Measurements from ENCODE around the gene ACER3. TPM values are rescaled to one million over a fixed set of nuclear protein-coding genes. Genes with fewer than 3 reads are reported as not detected.
"Not testable (repeated sequence)": the region's sequence is repeated elsewhere in the genome, so short reads cannot be mapped to it uniquely, and the experiment has no call there.

Gene ACER3
- total and polyA plus RNA-seq, 4 donors: 15.7 to 48.3 (median 29.0) TPM

DNA sequence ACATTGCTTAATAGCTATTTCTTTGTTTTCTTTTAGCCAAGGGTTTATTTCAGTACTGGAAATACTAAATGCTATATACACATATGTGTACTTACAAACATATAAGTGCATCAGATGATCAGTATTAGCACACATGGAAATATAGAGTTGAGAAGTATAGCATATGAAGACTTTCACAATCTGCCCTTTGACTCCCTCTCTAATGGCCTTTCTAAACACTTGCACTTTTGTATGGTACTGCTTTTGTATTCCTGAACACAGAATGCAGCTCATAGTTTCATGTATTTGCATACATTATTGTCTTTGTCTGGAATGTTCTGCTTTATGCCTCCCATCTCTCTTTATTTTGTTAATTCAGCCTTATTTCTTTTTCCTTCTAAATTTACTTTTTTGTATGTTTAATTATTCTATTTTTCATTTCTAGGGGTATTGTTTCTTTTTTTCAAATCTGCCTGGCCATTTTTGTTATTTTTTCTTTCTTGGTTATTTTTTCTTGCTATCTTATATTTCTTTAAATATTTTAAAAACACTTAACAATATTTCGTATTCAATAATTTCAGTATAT lies 28.8 kb downstream of the ACER3 start:
- Histone ChIP-seq H3K27ac (ENCODE audit: low read depth, low read length) (peak overlapping the region; percentile 15), H3K27me3 (ENCODE audit: control insufficient read depth, insufficient read depth, low read length) (no peaks in the 10 kb centered on the region), H3K4me1 (ENCODE audit: control insufficient read depth, insufficient read depth, low read length) (peaks cover 7% of the 10 kb centered on the region), H3K36me3 (ENCODE audit: control insufficient read depth, insufficient read depth, low read length) (no peaks in the 10 kb centered on the region), H3K4me3 (ENCODE audit: low read depth, low read length) (no peak overlapping the region), H3K9me3 (ENCODE audit: control insufficient read depth, insufficient read depth, low read length) (no peaks in the 10 kb centered on the region)
- DNase-seq (ENCODE audit: low read depth in 4 of 6, low spot score in 6 of 6): peak in 1 of 6 donors; percentile 16
- no CpG with 5 or more reads among the region's 1 CpG for WGBS (ENCODE audit: insufficient coverage)

DNA sequence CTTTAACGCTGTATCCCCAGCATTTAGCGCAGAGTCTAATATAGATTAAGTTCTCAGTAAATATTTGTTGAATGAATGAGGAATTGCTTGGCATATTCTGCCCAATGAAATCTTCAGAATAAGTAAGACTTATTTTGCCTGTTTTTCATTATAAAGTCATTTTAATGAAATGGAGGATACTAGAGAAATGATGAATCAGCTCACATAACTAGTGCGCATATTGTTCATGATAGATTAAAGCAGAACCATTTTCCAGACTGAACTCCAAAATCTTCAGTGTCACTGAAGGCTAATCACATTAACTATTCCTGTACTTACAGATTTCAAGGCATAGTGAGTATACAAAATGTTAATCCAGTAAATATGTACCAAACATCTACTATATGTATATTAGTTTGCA lies 29.6 kb downstream of the ACER3 start:
- Histone ChIP-seq H3K4me1 (ENCODE audit: control insufficient read depth, insufficient read depth, low read length) (peaks cover 6% of the 10 kb centered on the region), H3K27ac (ENCODE audit: low read depth, low read length) (no peak overlapping the region), H3K9me3 (ENCODE audit: control insufficient read depth, insufficient read depth, low read length) (no peaks in the 10 kb centered on the region), H3K27me3 (ENCODE audit: control insufficient read depth, insufficient read depth, low read length) (no peaks in the 10 kb centered on the region), H3K36me3 (ENCODE audit: control insufficient read depth, insufficient read depth, low read length) (no peaks in the 10 kb centered on the region), H3K4me3 (ENCODE audit: low read depth, low read length) (no peak overlapping the region)
- WGBS (ENCODE audit: insufficient coverage): no CpG with 5 or more reads among the region's 3 CpGs
- DNase-seq (ENCODE audit: low read depth in 4 of 6, low spot score in 6 of 6): no peak

DNA sequence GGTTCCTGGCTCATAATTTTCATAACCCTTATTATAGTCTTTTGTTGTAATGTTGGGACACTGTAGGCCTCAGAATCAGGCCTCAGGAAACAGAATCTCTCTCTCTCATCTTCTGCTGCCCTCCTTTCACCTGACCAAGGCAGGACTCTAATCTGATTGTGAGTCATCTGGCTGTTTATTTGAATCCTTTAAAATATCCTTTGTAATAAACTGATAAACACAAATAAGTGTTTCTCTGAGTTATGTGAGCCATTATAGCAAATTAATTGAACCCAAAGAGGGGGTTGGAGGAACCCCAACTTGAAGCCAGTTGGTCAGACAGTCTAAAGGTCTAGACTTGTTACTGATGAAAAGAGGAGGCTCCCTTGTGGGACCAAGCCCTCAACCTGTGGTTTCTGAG lies 30.6 kb downstream of the ACER3 start:
- no peaks in the 10 kb centered on the region for H3K27me3 ChIP-seq (ENCODE audit: control insufficient read depth, insufficient read depth, low read length)
- no peak for DNase-seq (ENCODE audit: low read depth in 4 of 6, low spot score in 6 of 6)
- H3K27ac ChIP-seq (ENCODE audit: low read depth, low read length): peak overlapping the region; percentile 74
- H3K36me3 ChIP-seq (ENCODE audit: control insufficient read depth, insufficient read depth, low read length): no peaks in the 10 kb centered on the region
- H3K4me1 ChIP-seq (ENCODE audit: control insufficient read depth, insufficient read depth, low read length): peaks cover 3% of the 10 kb centered on the region
- H3K4me3 ChIP-seq (ENCODE audit: low read depth, low read length): no peak overlapping the region
- no peaks in the 10 kb centered on the region for H3K9me3 ChIP-seq (ENCODE audit: control insufficient read depth, insufficient read depth, low read length)

DNA sequence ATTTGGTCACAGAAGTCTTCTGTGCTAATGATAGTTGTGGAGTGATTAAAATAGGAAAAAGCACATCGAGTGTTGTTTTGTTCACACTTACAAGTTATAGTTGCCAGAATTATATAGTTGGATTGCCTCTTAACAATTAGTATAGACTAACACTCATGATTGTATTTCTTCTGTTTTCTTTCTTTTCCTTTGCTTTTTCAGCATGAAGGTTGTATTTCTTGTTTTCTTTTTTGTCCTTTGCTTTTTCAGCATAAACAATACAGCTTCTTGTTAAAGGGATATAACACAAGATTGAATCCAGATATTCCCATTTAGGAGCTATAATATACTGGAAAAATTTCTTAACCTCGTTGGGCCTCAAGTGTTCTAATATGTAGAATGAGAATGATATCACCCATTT lies 31.1 kb downstream of the ACER3 start:
- Histone ChIP-seq H3K27ac (ENCODE audit: low read depth, low read length) (peak overlapping the region; percentile 74), H3K9me3 (ENCODE audit: control insufficient read depth, insufficient read depth, low read length) (no peaks in the 10 kb centered on the region), H3K4me1 (ENCODE audit: control insufficient read depth, insufficient read depth, low read length) (peaks cover 3% of the 10 kb centered on the region), H3K36me3 (ENCODE audit: control insufficient read depth, insufficient read depth, low read length) (no peaks in the 10 kb centered on the region), H3K27me3 (ENCODE audit: control insufficient read depth, insufficient read depth, low read length) (no peaks in the 10 kb centered on the region), H3K4me3 (ENCODE audit: low read depth, low read length) (no peak overlapping the region)
- peak in 1 of 6 donors; percentile 5 for DNase-seq (ENCODE audit: low read depth in 4 of 6, low spot score in 6 of 6)
- WGBS (ENCODE audit: insufficient coverage): no CpG with 5 or more reads among the region's 2 CpGs

DNA sequence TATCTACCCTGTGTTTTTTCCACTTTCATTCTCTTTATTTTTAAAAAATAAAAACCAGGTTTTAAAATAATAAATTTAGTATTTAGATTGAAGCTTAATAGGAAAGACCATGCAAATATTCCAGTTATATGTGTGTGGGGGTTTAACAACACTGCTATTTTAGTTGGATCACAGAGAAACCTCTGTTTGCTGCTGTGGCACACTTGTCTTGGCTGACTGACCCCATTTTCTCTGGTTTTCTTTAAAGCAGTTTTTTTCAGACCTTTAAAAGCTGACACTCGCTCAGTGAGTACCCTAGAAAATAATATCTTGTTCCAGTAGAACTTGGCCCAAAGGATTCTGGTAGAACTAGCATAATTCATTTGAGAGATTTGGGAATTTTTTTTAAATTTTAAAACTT lies 31.6 kb downstream of the ACER3 start:
- peak overlapping the region; percentile 74 for H3K27ac ChIP-seq (ENCODE audit: low read depth, low read length)
- WGBS (ENCODE audit: insufficient coverage): no CpG with 5 or more reads among the region's 1 CpG
- no peaks in the 10 kb centered on the region for H3K9me3 ChIP-seq (ENCODE audit: control insufficient read depth, insufficient read depth, low read length)
- no peaks in the 10 kb centered on the region for H3K36me3 ChIP-seq (ENCODE audit: control insufficient read depth, insufficient read depth, low read length)
- DNase-seq (ENCODE audit: low read depth in 4 of 6, low spot score in 6 of 6): peak in 2 of 6 donors; percentile 63 to 72
- peaks cover 3% of the 10 kb centered on the region for H3K4me1 ChIP-seq (ENCODE audit: control insufficient read depth, insufficient read depth, low read length)
- H3K27me3 ChIP-seq (ENCODE audit: control insufficient read depth, insufficient read depth, low read length): no peaks in the 10 kb centered on the region
- H3K4me3 ChIP-seq (ENCODE audit: low read depth, low read length): no peak overlapping the region

DNA sequence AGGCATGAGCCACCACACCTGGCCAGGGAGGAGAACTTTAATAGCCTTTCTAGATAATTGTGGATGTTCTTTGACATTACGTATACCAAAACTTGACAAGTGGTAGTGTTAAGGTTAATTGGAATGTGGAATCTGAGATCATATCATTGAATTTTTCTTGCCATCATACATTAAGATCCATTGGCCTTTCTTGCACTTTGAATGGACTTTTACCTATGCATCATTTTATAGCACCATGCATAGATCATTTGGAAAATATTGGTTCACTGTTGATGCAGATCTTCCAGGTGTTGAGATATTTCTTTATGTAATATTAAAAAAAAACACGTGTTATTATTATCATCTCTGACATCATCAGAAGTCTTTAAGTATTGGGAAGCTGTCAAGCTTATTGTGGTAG lies 36.5 kb downstream of the ACER3 start:
- WGBS (ENCODE audit: insufficient coverage): no CpG with 5 or more reads among the region's 2 CpGs
- Histone ChIP-seq H3K4me1 (ENCODE audit: control insufficient read depth, insufficient read depth, low read length) (peaks cover 3% of the 10 kb centered on the region), H3K4me3 (ENCODE audit: low read depth, low read length) (no peak overlapping the region), H3K27ac (ENCODE audit: low read depth, low read length) (no peak overlapping the region), H3K9me3 (ENCODE audit: control insufficient read depth, insufficient read depth, low read length) (no peaks in the 10 kb centered on the region), H3K27me3 (ENCODE audit: control insufficient read depth, insufficient read depth, low read length) (no peaks in the 10 kb centered on the region), H3K36me3 (ENCODE audit: control insufficient read depth, insufficient read depth, low read length) (no peaks in the 10 kb centered on the region)
- no peak for DNase-seq (ENCODE audit: low read depth in 4 of 6, low spot score in 6 of 6)

DNA sequence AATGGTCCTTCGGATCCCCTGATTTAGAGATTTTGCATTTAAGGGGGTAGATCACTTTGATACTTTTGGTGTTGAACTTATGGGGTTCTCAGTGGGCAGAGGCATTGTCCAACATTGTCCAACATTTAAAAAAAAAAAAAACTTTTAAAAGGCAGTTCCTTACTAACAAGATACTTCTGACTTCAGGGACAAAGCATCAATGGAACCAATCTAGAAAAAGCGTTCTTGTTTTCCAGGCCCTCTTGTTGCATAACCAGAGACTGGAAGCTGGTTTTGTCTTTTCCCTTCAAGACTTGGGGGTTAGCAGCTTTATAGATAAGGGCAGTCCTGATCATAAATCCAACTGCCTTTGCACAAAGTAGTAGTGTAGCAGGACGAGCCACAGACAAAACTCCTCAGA lies 40.4 kb downstream of the ACER3 start:
- WGBS (ENCODE audit: insufficient coverage): no CpG with 5 or more reads among the region's 3 CpGs
- Histone ChIP-seq H3K4me1 (ENCODE audit: control insufficient read depth, insufficient read depth, low read length) (peaks cover 3% of the 10 kb centered on the region), H3K27ac (ENCODE audit: low read depth, low read length) (no peak overlapping the region), H3K9me3 (ENCODE audit: control insufficient read depth, insufficient read depth, low read length) (no peaks in the 10 kb centered on the region), H3K4me3 (ENCODE audit: low read depth, low read length) (no peak overlapping the region), H3K27me3 (ENCODE audit: control insufficient read depth, insufficient read depth, low read length) (no peaks in the 10 kb centered on the region), H3K36me3 (ENCODE audit: control insufficient read depth, insufficient read depth, low read length) (no peaks in the 10 kb centered on the region)
- no peak for DNase-seq (ENCODE audit: low read depth in 4 of 6, low spot score in 6 of 6)

DNA sequence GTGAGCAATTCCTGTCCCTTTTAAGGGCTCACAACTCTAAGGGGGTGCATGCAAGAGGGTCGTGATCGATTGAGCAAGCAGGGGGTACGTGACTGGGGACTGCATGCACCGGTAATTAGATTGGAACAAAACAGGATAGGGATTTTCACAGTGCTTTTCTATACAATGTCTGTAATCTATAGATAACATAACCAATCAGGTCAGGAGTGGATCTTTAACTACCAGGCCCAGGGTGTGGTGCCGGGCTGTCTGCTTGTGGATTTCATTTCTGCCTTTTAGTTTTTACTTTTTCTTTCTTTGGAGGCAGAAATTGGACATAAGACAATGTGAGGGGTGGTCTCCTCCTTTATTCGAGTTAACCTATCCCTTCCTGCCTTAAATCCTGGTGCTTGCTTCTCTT lies 40.9 kb downstream of the ACER3 start:
- not testable (repeated sequence) for H3K27me3 ChIP-seq (ENCODE audit: control insufficient read depth, insufficient read depth, low read length); DNase-seq (ENCODE audit: low read depth in 4 of 6, low spot score in 6 of 6); H3K9me3 ChIP-seq (ENCODE audit: control insufficient read depth, insufficient read depth, low read length); H3K36me3 ChIP-seq (ENCODE audit: control insufficient read depth, insufficient read depth, low read length); H3K4me3 ChIP-seq (ENCODE audit: low read depth, low read length); H3K4me1 ChIP-seq (ENCODE audit: control insufficient read depth, insufficient read depth, low read length); H3K27ac ChIP-seq (ENCODE audit: low read depth, low read length)
- no CpG with 5 or more reads among the region's 6 CpGs for WGBS (ENCODE audit: insufficient coverage)

DNA sequence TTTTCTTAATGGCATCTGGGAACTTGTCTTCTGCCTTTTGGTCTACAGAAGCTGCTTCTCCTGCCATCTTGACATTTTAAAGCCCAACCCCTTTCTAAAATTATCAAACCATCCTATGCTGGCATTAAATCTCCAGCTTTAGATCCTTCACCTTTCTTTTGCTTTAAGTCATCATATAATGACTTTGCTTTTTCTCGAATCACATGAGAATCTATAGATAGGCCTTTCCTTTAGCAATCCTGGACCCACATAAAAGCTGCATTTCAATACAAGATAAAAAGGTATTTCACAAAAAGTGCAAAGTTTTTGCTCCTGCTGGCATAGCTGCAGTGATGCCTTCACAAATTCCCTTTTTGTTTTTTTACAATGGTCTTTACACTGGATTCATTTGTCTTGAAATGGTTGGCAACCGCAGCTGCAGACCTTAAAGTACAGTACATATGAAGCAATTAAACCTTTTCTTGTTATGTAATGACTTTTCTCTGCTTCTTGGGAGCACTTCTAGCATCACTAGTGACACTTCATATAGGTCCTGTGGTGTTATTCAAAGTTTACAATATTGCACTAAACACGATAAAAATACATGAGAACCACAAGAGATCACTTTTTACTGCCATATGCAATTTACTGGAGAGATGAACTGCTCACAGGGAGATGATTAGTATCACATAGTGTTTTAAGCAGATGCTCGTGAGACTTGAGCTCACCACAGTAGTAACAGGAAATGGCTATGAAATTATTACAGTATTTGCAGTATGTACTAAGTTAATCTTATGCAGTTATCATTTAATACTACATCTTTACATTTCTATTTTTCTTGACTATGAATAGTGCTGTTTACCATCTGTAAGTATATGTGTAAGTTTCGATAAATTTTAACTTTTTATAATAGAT lies 41.6 kb downstream of the ACER3 start:
- no CpG with 5 or more reads among the region's 5 CpGs for WGBS (ENCODE audit: insufficient coverage)
- H3K9me3 ChIP-seq (ENCODE audit: control insufficient read depth, insufficient read depth, low read length): no peaks in the 10 kb centered on the region
- H3K36me3 ChIP-seq (ENCODE audit: control insufficient read depth, insufficient read depth, low read length): no peaks in the 10 kb centered on the region
- no peak overlapping the region for H3K27ac ChIP-seq (ENCODE audit: low read depth, low read length)
- H3K4me1 ChIP-seq (ENCODE audit: control insufficient read depth, insufficient read depth, low read length): peaks cover 3% of the 10 kb centered on the region
- peak in 1 of 6 donors; percentile 89 for DNase-seq (ENCODE audit: low read depth in 4 of 6, low spot score in 6 of 6)
- no peaks in the 10 kb centered on the region for H3K27me3 ChIP-seq (ENCODE audit: control insufficient read depth, insufficient read depth, low read length)
- H3K4me3 ChIP-seq (ENCODE audit: low read depth, low read length): no peak overlapping the region

DNA sequence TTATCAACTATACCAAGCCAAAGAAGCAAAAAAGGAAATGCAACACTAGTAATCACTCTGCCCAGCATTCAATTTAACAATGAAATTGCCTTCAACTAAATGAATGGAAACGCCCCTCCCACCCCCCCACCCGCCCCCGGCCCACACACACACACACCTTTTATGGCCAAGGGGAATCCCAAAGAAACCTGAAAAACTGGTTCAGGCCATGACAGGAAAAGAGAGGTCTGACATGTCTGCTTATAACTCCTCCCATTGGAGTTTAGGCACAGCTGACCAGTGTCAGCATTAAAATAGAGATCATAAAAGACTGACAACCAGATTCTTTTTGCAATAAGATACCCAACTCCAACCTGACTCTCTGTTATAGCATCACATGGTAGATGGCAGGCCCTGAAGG lies 42.6 kb downstream of the ACER3 start:
- H3K9me3 ChIP-seq (ENCODE audit: control insufficient read depth, insufficient read depth, low read length): no peaks in the 10 kb centered on the region
- H3K27me3 ChIP-seq (ENCODE audit: control insufficient read depth, insufficient read depth, low read length): no peaks in the 10 kb centered on the region
- peaks cover 3% of the 10 kb centered on the region for H3K4me1 ChIP-seq (ENCODE audit: control insufficient read depth, insufficient read depth, low read length)
- no peaks in the 10 kb centered on the region for H3K36me3 ChIP-seq (ENCODE audit: control insufficient read depth, insufficient read depth, low read length)
- DNase-seq (ENCODE audit: low read depth in 4 of 6, low spot score in 6 of 6): no peak
- WGBS (ENCODE audit: insufficient coverage): no CpG with 5 or more reads among the region's 3 CpGs
- no peak overlapping the region for H3K4me3 ChIP-seq (ENCODE audit: low read depth, low read length)
- no peak overlapping the region for H3K27ac ChIP-seq (ENCODE audit: low read depth, low read length)
